Measurements from ENCODE around the gene NFKBIB. TPM values are rescaled to one million over a fixed set of nuclear protein-coding genes. Genes with fewer than 3 reads are reported as not detected.
A peak's percentile ranks its signal among the peaks of the same experiment; 100 is the strongest.

The NFKBIB gene
- total RNA-seq, 1 donor from 2014 or later = 23.1 TPM

DNA sequence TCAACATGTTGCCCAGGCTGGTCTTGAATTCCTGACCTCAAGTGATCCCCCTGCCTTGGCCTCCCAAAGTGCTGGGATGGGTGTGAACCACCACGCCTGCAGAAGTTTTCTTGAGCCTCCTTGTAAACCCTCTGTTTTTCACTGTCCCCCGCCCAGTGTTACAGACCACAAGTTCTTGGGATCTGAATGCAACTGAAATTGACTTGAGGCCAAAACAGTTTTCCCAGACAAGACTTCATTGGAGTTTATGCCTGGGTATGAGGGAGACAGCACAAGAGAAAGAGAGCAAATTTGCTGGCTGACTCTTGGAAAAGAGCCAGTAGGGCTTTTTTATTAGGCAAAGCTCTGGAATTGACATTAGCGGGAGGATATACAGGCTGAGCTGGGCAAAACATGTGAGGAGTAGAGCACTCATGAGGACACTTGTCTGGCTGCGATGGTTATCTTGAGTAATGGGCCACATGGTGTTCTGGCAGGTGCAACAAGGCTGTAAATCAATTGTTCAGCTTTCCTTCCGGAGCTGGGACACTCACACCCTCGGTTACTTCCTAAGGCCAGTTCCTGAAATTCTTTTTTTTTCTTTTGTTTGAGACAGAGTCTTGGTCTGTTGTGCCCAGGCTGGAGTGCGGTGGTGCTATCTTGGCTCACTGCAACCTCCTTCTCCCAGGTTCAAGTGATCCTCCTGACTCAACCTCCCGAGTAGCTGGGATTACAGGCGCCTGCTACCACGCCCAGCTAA is 37.3 kb upstream of the NFKBIB start:
- H3K36me3 ChIP-seq = no peaks in the 10 kb centered on the region
- ATAC-seq (peak in 1 of 2 donors; percentile 41), DNase-seq (no peak)
- H3K9me3 ChIP-seq = no peaks in the 10 kb centered on the region
- TF ChIP-seq, protein P1, sequence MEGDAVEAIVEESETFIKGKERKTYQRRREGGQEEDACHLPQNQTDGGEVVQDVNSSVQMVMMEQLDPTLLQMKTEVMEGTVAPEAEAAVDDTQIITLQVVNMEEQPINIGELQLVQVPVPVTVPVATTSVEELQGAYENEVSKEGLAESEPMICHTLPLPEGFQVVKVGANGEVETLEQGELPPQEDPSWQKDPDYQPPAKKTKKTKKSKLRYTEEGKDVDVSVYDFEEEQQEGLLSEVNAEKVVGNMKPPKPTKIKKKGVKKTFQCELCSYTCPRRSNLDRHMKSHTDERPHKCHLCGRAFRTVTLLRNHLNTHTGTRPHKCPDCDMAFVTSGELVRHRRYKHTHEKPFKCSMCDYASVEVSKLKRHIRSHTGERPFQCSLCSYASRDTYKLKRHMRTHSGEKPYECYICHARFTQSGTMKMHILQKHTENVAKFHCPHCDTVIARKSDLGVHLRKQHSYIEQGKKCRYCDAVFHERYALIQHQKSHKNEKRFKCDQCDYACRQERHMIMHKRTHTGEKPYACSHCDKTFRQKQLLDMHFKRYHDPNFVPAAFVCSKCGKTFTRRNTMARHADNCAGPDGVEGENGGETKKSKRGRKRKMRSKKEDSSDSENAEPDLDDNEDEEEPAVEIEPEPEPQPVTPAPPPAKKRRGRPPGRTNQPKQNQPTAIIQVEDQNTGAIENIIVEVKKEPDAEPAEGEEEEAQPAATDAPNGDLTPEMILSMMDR (IDR thresholded peaks at IDR 0.05) = no peak
- no peaks in the 10 kb centered on the region for H3K27me3 ChIP-seq (ENCODE audit: low read depth)
- H3K4me1 ChIP-seq = peaks cover 36% of the 10 kb centered on the region
- peak overlapping the region; percentile 36 for H3K27ac ChIP-seq
- intact Hi-C loops (cut with DNase I) = no loop called here
- H3K4me3 ChIP-seq = no peak overlapping the region

- Histone ChIP-seq H3K27me3 (ENCODE audit: low read depth) (no peaks in the 10 kb centered on the region), H3K9me3 (no peaks in the 10 kb centered on the region), H3K27ac (no peak overlapping the region), H3K4me3 (no peak overlapping the region), H3K4me1 (peaks cover 47% of the 10 kb centered on the region), H3K36me3 (no peaks in the 10 kb centered on the region)
- intact Hi-C loops (cut with DNase I) = no loop called here
- TF ChIP-seq, protein P1 (IDR thresholded peaks at IDR 0.05) = no peak
- ATAC-seq (no peak), DNase-seq (no peak)
Observed at GRCh38 chr19:38867171-38867780, 32.5 kb upstream of the NFKBIB start.

GRCh38 chr19:38868551-38868950 is 31.2 kb upstream of the NFKBIB start:
- H3K4me1 ChIP-seq = peaks cover 36% of the 10 kb centered on the region
- no peaks in the 10 kb centered on the region for H3K27me3 ChIP-seq (ENCODE audit: low read depth)
- TF ChIP-seq, protein P1 (IDR thresholded peaks at IDR 0.05) = no peak
- H3K4me3 ChIP-seq = no peak overlapping the region
- no peak for ATAC-seq
- no peak for DNase-seq
- no peak overlapping the region for H3K27ac ChIP-seq
- no peaks in the 10 kb centered on the region for H3K36me3 ChIP-seq
- H3K9me3 ChIP-seq = no peaks in the 10 kb centered on the region
- intact Hi-C loops (cut with DNase I) = no loop called here

DNA sequence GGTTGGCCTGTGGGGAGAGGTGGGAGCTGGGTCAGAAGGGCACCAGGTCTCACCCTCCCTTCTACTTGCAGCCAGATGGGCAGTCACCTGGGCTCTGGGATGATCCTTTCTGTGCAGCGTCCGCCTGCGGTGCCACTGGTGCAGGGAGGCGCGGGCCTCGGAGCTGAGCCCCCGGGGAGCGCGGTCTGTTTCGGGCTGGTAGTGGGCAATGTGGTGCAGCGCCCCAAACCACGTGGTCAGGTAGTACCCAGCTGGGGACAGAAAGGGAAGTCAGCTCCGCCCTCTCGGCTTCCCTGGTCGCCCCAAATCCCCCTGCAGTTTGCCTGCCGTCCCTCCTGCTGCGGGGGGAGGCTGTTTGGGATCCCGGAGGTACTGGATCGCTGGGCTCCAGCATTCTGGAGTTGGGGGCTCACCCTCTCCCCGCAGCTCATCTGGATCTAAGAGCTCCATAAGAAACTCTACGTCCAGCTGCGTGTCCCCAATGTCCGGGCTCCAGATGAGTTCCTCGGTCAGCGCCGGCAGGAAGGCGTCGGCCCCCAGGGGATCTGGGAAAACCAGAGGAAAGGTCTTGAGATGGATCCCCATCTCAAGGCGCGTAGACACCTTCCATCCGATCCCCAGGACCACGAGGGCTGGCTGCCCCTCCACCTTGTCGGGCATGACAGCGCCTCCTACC is 30.5 kb upstream of the NFKBIB start:
- ATAC-seq = peak; percentile 25 to 31
- DNase-seq = no peak
- Histone ChIP-seq H3K36me3 (no peaks in the 10 kb centered on the region), H3K4me1 (peaks cover 30% of the 10 kb centered on the region), H3K9me3 (no peaks in the 10 kb centered on the region), H3K27ac (peak overlapping the region; percentile 65), H3K4me3 (peak overlapping the region; percentile 60), H3K27me3 (ENCODE audit: low read depth) (no peaks in the 10 kb centered on the region)
- TF ChIP-seq, protein P1 (IDR thresholded peaks at IDR 0.05) = no peak
- intact Hi-C loops (cut with DNase I) = no loop called here

GRCh38 chr19:38869836-38870607 is 29.7 kb upstream of the NFKBIB start:
- peak; percentile 97 to 98 for ATAC-seq
- TF ChIP-seq, protein P1 (IDR thresholded peaks at IDR 0.05) = peak; percentile 90
- H3K4me3 ChIP-seq = peak overlapping the region; percentile 60
- intact Hi-C loops (cut with DNase I) = no loop called here
- DNase-seq = peak; percentile 95
- peak overlapping the region; percentile 65 for H3K27ac ChIP-seq
- no peaks in the 10 kb centered on the region for H3K9me3 ChIP-seq
- H3K4me1 ChIP-seq = peaks cover 23% of the 10 kb centered on the region
- H3K27me3 ChIP-seq (ENCODE audit: low read depth) = no peaks in the 10 kb centered on the region
- no peaks in the 10 kb centered on the region for H3K36me3 ChIP-seq

Measured in lower lobe of right lung (tissue), 2 donors.